ENCODE measurements around the gene DCAF11.

GRCh38 chr14:24065408-24065807 is 49.2 kb upstream of the DCAF11 start:
- TF ChIP-seq EZH2 (IDR thresholded peaks at IDR 0.05; ENCODE audit: insufficient read depth, poor library complexity, severe bottlenecking): no peak
- TF ChIP-seq EZH2phosphoT487 (IDR thresholded peaks at IDR 0.05; ENCODE audit: insufficient read depth, low read depth): no peak

Measured in GM23248 (cell line).